Adrenal gland (tissue), 12 donors: ENCODE measurements around the gene KCNJ13. TPM values are rescaled to one million over a fixed set of nuclear protein-coding genes. Genes with fewer than 3 reads are reported as not detected.

Experiments
- polyA plus RNA-seq, 3 donors: library from polyadenylated mRNA; stranded (reverse); fragments of 200-250 nt in 2 of 3; fragments of 350-450 nt in 1 of 3; fragmentation: Illumina TruSeq in 1 of 3; extraction: RNeasy Lipid Tissue Mini Kit (QIAGEN cat#74804) in 1 of 3; gene quantifications; one replicate each; pipeline ENCODE4 v1.2.3, GENCODE V29; 2013 to 2014
- small RNA-seq, 2 donors: library from RNA; depleted of rRNA; stranded (forward); fragments of <200 nt; gene quantifications; one replicate each; pipeline ENCODE3, GENCODE V24; 2016
- total RNA-seq, 9 donors: library from RNA; depleted of rRNA in 4 of 9; stranded (reverse); fragments of >200 nt in 4 of 9; fragments of 120-200 nt in 1 of 9; fragmentation: NEBNext Ultra II Directional in 1 of 9; extraction: Animal tissue kit (Norgen Biotek cat#: 25700) in 1 of 9; gene quantifications; one replicate each; pipeline versions ENCODE4 v1.1.0 to v1.2.4, GENCODE V29; 2013 to 2023
- donor health status: healthy with polysubstance abuse.
- donor health status: Bipolar disorder and iron deficiency.
- donor health status: DM: yes; HTN: yes; CAD: no.
- donor health status: DM: no; HTN: no; CAD: no.
- donor health status: DM: no; HTN: no; CAD: no.
- donor health status: DM: yes; HTN: yes; CAD: no.

Gene KCNJ13
- total and polyA plus RNA-seq, 12 donors: not detected

Small RNA genes lying within 50 kb of the gene (small RNA-seq; reads per million reads assigned to genes)
- 0 to 0.08 reads per million in 2 donors for gene RNU6-107P

Other genes starting within 250 kb of the KCNJ13 start
- gene CHRNG, start 236.9 kb downstream of the KCNJ13 start, total RNA-seq: under 1 TPM in 1 of 9 donors, not detected in 8; 0.22 TPM
- under 1 TPM in 1 of 3 donors, not detected in 2; 0.08 TPM for gene CHRNG, start 236.9 kb downstream of the KCNJ13 start, polyA plus RNA-seq
- 10 to 100 TPM in 1 of 9 donors, 1 to 10 TPM in 8; 2.2 to 15.2 (median 4.1) TPM for gene TIGD1, start 226.0 kb downstream of the KCNJ13 start, total RNA-seq
- 10 to 100 TPM in 1 of 3 donors, 1 to 10 TPM in 2; 4.8 to 20.5 (median 6.2) TPM for gene TIGD1, start 226.0 kb downstream of the KCNJ13 start, polyA plus RNA-seq
- 100 to 1,000 TPM in 2 of 9 donors, 10 to 100 TPM in 7; 36.5 to 137 (median 58.1) TPM for gene EIF4E2, start 225.9 kb downstream of the KCNJ13 start, total RNA-seq
- gene EIF4E2, start 225.9 kb downstream of the KCNJ13 start, polyA plus RNA-seq: 100 to 1,000 TPM in 1 of 3 donors, 10 to 100 TPM in 2; 32.2 to 121 (median 43.2) TPM
- gene EFHD1, start 143.0 kb downstream of the KCNJ13 start, total RNA-seq: 10 to 100 TPM in 2 of 9 donors, 1 to 10 TPM in 6, under 1 TPM in 1; 0.50 to 10.2 (median 5.4) TPM
- gene EFHD1, start 143.0 kb downstream of the KCNJ13 start, polyA plus RNA-seq: 10 to 100 TPM in 1 of 3 donors, 1 to 10 TPM in 2; 6.1 to 12.9 (median 6.5) TPM
- gene GIGYF2, start 79.2 kb downstream of the KCNJ13 start, total RNA-seq: 10 to 100 TPM; 32.0 to 93.7 (median 69.2) TPM
- gene GIGYF2, start 79.2 kb downstream of the KCNJ13 start, polyA plus RNA-seq: 10 to 100 TPM; 13.5 to 71.6 (median 38.6) TPM
- 1 to 10 TPM in 6 of 9 donors, under 1 TPM in 2, not detected in 1; 0.70 to 4.0 (median 1.7) TPM for gene SNORC, start 93.7 kb upstream of the KCNJ13 start, total RNA-seq
- gene SNORC, start 93.7 kb upstream of the KCNJ13 start, polyA plus RNA-seq: 10 to 100 TPM in 1 of 3 donors, 1 to 10 TPM in 1, under 1 TPM in 1; 0.35 to 12.5 (median 3.1) TPM
- gene NGEF, start 236.7 kb upstream of the KCNJ13 start, total RNA-seq: 100 to 1,000 TPM in 1 of 9 donors, 10 to 100 TPM in 8; 32.0 to 258 (median 51.1) TPM
- 100 to 1,000 TPM in 1 of 3 donors, 10 to 100 TPM in 2; 10.1 to 467 (median 28.5) TPM for gene NGEF, start 236.7 kb upstream of the KCNJ13 start, polyA plus RNA-seq